HL-60 (cell line): ENCODE measurements around the gene IMPA2.
"Not testable (repeated sequence)": the region's sequence is repeated elsewhere in the genome, so short reads cannot be mapped to it uniquely, and the experiment has no call there.

Experiments used
- DNase-seq, 2 experiments: peaks; one replicate each; pipeline ENCODE4 v3.0.0-alpha.2; 2010 to 2020; ENCODE audit warnings: low read depth in 1 of 2, low spot score in 1 of 2
- H3K27ac ChIP-seq: fragments of 250-450 bp; sonication (Bioruptor Pico); replicated peaks from 2 replicates; pipeline ENCODE4 v1.5.1; 2020; ENCODE audit warnings: mild to moderate bottlenecking, moderate library complexity
- H3K27me3 ChIP-seq: fragments of 250-450 bp; sonication (Bioruptor Pico); 2 replicates; pipeline ENCODE4 v1.5.1; 2021; ENCODE audit warnings: mild to moderate bottlenecking, moderate library complexity; ENCODE audit not compliant: insufficient read depth, poor library complexity, severe bottlenecking
- H3K4me3 ChIP-seq: replicated peaks from 2 replicates; pipeline ENCODE4 v1.5.1; 2011; ENCODE audit warnings: mild to moderate bottlenecking, control low read depth, low read length; ENCODE audit not compliant: insufficient read depth
- GABPA ChIP-seq: IDR thresholded peaks from 2 replicates; pipeline ENCODE4 v1.6.1; 2012; ENCODE audit warnings: low read depth
- POLR2AphosphoS5 ChIP-seq: IDR thresholded peaks from 2 replicates; pipeline ENCODE4 v1.6.1; 2012; ENCODE audit warnings: low read depth
- SPI1 ChIP-seq: IDR thresholded peaks from 2 replicates; pipeline ENCODE4 v1.6.1; 2012; ENCODE audit warnings: low read depth, mild to moderate bottlenecking, borderline replicate concordance
- TF ChIP-seq, protein P1 (sequence below): IDR thresholded peaks from 2 replicates; pipeline ENCODE4 v1.6.1; 2012; ENCODE audit warnings: low read depth; ENCODE audit not compliant: insufficient replicate concordance
- TF ChIP-seq, protein P2 (sequence below): IDR thresholded peaks from one replicate; pipeline ENCODE4 v1.5.1; 2011; ENCODE audit warnings: low read length, control low read depth, inconsistent platforms; ENCODE audit not compliant: insufficient read depth

IMPA2 gene

GRCh38 chr18:11944786-11945185, 36.5 kb upstream of the IMPA2 start:
- TF ChIP-seq, protein P1, sequence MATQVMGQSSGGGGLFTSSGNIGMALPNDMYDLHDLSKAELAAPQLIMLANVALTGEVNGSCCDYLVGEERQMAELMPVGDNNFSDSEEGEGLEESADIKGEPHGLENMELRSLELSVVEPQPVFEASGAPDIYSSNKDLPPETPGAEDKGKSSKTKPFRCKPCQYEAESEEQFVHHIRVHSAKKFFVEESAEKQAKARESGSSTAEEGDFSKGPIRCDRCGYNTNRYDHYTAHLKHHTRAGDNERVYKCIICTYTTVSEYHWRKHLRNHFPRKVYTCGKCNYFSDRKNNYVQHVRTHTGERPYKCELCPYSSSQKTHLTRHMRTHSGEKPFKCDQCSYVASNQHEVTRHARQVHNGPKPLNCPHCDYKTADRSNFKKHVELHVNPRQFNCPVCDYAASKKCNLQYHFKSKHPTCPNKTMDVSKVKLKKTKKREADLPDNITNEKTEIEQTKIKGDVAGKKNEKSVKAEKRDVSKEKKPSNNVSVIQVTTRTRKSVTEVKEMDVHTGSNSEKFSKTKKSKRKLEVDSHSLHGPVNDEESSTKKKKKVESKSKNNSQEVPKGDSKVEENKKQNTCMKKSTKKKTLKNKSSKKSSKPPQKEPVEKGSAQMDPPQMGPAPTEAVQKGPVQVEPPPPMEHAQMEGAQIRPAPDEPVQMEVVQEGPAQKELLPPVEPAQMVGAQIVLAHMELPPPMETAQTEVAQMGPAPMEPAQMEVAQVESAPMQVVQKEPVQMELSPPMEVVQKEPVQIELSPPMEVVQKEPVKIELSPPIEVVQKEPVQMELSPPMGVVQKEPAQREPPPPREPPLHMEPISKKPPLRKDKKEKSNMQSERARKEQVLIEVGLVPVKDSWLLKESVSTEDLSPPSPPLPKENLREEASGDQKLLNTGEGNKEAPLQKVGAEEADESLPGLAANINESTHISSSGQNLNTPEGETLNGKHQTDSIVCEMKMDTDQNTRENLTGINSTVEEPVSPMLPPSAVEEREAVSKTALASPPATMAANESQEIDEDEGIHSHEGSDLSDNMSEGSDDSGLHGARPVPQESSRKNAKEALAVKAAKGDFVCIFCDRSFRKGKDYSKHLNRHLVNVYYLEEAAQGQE, result no peak
- TF ChIP-seq SPI1, result no peak
- TF ChIP-seq, protein P2, sequence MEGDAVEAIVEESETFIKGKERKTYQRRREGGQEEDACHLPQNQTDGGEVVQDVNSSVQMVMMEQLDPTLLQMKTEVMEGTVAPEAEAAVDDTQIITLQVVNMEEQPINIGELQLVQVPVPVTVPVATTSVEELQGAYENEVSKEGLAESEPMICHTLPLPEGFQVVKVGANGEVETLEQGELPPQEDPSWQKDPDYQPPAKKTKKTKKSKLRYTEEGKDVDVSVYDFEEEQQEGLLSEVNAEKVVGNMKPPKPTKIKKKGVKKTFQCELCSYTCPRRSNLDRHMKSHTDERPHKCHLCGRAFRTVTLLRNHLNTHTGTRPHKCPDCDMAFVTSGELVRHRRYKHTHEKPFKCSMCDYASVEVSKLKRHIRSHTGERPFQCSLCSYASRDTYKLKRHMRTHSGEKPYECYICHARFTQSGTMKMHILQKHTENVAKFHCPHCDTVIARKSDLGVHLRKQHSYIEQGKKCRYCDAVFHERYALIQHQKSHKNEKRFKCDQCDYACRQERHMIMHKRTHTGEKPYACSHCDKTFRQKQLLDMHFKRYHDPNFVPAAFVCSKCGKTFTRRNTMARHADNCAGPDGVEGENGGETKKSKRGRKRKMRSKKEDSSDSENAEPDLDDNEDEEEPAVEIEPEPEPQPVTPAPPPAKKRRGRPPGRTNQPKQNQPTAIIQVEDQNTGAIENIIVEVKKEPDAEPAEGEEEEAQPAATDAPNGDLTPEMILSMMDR, result no peak
- no peak for TF ChIP-seq GABPA
- no peak for TF ChIP-seq POLR2AphosphoS5
- no peak overlapping the region for H3K4me3 ChIP-seq

DNA sequence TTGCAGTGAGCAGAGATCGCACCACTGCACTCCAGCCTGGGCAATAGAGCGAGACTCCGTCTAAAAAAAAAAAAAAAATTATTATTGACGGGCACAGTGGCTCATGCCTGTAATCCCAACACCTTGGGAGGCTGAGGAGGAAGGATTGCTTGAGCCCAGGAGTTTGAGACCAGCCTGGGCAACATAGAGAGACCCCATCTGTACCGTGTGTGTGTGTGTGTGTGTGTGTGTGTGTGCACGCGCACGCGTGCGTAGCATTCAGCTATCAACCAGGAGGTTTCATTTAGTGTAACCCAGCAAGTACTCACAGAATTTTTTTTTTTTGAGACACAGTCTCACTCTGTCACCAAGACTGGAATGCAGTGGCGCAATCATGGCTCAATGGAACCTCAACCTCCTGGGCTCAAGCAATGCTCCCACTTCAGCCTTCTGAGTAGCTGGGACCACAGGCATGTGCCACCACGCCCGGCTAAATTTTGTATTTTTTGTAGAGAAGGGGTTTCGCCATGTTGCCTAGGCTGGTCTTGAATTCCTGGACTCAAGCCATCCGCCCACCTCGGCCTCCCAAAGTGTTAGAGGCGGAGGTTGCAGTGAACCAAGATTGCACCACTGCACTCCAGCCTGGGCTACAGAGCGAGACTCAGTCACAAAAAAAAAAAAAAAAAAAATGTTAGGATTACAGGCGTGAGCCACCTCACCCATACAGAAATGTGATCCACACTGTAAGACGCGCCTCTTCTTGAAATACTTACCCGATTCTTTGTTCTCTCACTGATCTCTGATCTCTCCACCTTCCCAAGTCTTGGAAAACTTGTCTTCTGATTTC, 35.3 kb upstream of the IMPA2 start:
- not testable (repeated sequence) for H3K4me3 ChIP-seq, H3K27me3 ChIP-seq
- peak overlapping the region; percentile 87 for H3K27ac ChIP-seq
- DNase-seq, result peak in 1 of 2 experiments; percentile 30

More at GRCh38 chr18:11944786-11945185, 36.5 kb upstream of the IMPA2 start:
- Histone ChIP-seq H3K27me3 (no peaks in the 10 kb centered on the region), H3K27ac (no peak overlapping the region)
- no peak for DNase-seq

- DNase-seq, result peak; percentile 43 to 45
- TF ChIP-seq, protein P1, result no peak
- TF ChIP-seq POLR2AphosphoS5, result no peak
- TF ChIP-seq, protein P2, result no peak
- Histone ChIP-seq H3K27me3 (no peaks in the 10 kb centered on the region), H3K27ac (peak overlapping the region; percentile 87), H3K4me3 (no peak overlapping the region)
Observed at GRCh38 chr18:11946756-11947155, 34.6 kb upstream of the IMPA2 start.

GRCh38 chr18:11947214-11948191, 33.8 kb upstream of the IMPA2 start:
- Histone ChIP-seq H3K4me3 (peak overlapping the region; percentile 47), H3K27ac (peak overlapping the region; percentile 87), H3K27me3 (no peaks in the 10 kb centered on the region)
- DNase-seq, result peak; percentile 97 to 98
- TF ChIP-seq GABPA (no peak), POLR2AphosphoS5 (peak; percentile 84)
